Endodermal cell (in vitro differentiated cells): ENCODE data around the gene SFRP2. TPM values are rescaled to one million over a fixed set of nuclear protein-coding genes. Genes with fewer than 3 reads are reported as not detected.

Experiments
- DNase-seq: peaks from one replicate; pipeline ENCODE4 v3.0.0-alpha.2; 2017
- H3K27ac ChIP-seq: 2 replicates; pipeline ENCODE4 v1.5.1; 2013; ENCODE audit warnings: mild to moderate bottlenecking, low read depth, low read length, moderate library complexity
- H3K27me3 ChIP-seq: 2 replicates; pipeline ENCODE4 v1.6.1; 2013; ENCODE audit warnings: mild to moderate bottlenecking, low read length, moderate library complexity; ENCODE audit not compliant: insufficient read depth, control insufficient read depth, poor library complexity, severe bottlenecking
- H3K36me3 ChIP-seq: 2 replicates; pipeline ENCODE4 v1.7.0; 2013; ENCODE audit warnings: mild to moderate bottlenecking, low read length, moderate library complexity; ENCODE audit not compliant: control insufficient read depth, insufficient read depth
- H3K4me1 ChIP-seq: one replicate; pipeline ENCODE4 v1.7.0; 2013; ENCODE audit warnings: low read length; ENCODE audit not compliant: control insufficient read depth, insufficient read depth
- H3K4me3 ChIP-seq: 2 replicates; pipeline ENCODE4 v1.5.1; 2013; ENCODE audit warnings: mild to moderate bottlenecking, low read length, moderate library complexity
- H3K9ac ChIP-seq: 2 replicates; pipeline ENCODE4 v1.6.1; 2013; ENCODE audit warnings: mild to moderate bottlenecking, low read length, moderate library complexity; ENCODE audit not compliant: poor library complexity, severe bottlenecking; ENCODE audit errors: extremely low read depth
- H3K9me3 ChIP-seq: 2 replicates; pipeline ENCODE4 v1.6.1; 2013; ENCODE audit warnings: mild to moderate bottlenecking, low read length, moderate library complexity; ENCODE audit not compliant: control insufficient read depth
- H3K27ac Mint-ChIP-seq: 2 replicates; pipeline ENCODE4 v1.8.0; 2020; ENCODE audit warnings: mixed read lengths
- H3K27me3 Mint-ChIP-seq: 2 replicates; pipeline ENCODE4 v1.8.0; 2021; ENCODE audit warnings: mild to moderate bottlenecking, mixed read lengths; ENCODE audit not compliant: insufficient read depth
- H3K36me3 Mint-ChIP-seq: 2 replicates; pipeline ENCODE4 v1.8.0; 2020; ENCODE audit warnings: low read depth, mixed read lengths
- H3K4me1 Mint-ChIP-seq: 2 replicates; pipeline ENCODE4 v1.8.0; 2020; ENCODE audit warnings: mixed read lengths
- H3K4me3 Mint-ChIP-seq: 2 replicates; pipeline ENCODE4 v1.8.0; 2020; ENCODE audit warnings: mild to moderate bottlenecking, moderate library complexity, mixed read lengths
- H3K9me3 Mint-ChIP-seq: 2 replicates; pipeline ENCODE4 v1.8.0; 2020; ENCODE audit warnings: mild to moderate bottlenecking, mixed read lengths
- WGBS, 2 experiments: methylation state at CpG; one replicate each; pipeline versions ENCODE4 v1.1.5 to v1.1.7; 2013; ENCODE audit warnings: missing lambda C conversion rate in 2 of 2, mixed read lengths in 1 of 2; ENCODE audit not compliant: insufficient coverage in 1 of 2, insufficient read length in 1 of 2; 5-methylcytosine and 5-hydroxymethylcytosine counted together
- total RNA-seq, 2 donors: library from RNA; stranded (reverse); fragmentation: NEBNext Ultra II Directional in 1 of 2; extraction: Animal tissue kit (Norgen Biotek cat#: 25700) in 1 of 2; gene quantifications; 2 replicates in 1 of 2; 3 replicates in 1 of 2; pipeline ENCODE4 v1.2.1, GENCODE V29; 2021
- TF ChIP-seq, protein P1 (sequence below): fragments of 200-600 bp; sonication (generic); conservative IDR thresholded peaks from 2 replicates; pipeline ENCODE4 v1.5.0; 2021; ENCODE audit warnings: antibody characterized with exemption, mild to moderate bottlenecking

SFRP2 gene
- total RNA-seq, 2 donors from 2014 or later = 5.3 to 69.1 TPM

- H3K4me1 Mint-ChIP-seq = peaks cover 21% of the 10 kb centered on the region
- no peaks in the 10 kb centered on the region for H3K27me3 Mint-ChIP-seq
- Histone ChIP-seq H3K9ac (no peak overlapping the region), H3K36me3 (no peaks in the 10 kb centered on the region), H3K27ac (no peak overlapping the region), H3K4me1 (peaks cover 6% of the 10 kb centered on the region), H3K9me3 (peaks cover 9% of the 10 kb centered on the region), H3K4me3 (no peak overlapping the region), H3K27me3 (no peaks in the 10 kb centered on the region)
- H3K36me3 Mint-ChIP-seq = no peaks in the 10 kb centered on the region
- 93 to 95% methylated on average over 2 to 3 of the region's 3 CpGs for whole genome bisulfite sequencing, 2 experiments
- no peak overlapping the region for H3K27ac Mint-ChIP-seq
- no peaks in the 10 kb centered on the region for H3K9me3 Mint-ChIP-seq
- DNase-seq = no peak
- TF ChIP-seq, protein P1, sequence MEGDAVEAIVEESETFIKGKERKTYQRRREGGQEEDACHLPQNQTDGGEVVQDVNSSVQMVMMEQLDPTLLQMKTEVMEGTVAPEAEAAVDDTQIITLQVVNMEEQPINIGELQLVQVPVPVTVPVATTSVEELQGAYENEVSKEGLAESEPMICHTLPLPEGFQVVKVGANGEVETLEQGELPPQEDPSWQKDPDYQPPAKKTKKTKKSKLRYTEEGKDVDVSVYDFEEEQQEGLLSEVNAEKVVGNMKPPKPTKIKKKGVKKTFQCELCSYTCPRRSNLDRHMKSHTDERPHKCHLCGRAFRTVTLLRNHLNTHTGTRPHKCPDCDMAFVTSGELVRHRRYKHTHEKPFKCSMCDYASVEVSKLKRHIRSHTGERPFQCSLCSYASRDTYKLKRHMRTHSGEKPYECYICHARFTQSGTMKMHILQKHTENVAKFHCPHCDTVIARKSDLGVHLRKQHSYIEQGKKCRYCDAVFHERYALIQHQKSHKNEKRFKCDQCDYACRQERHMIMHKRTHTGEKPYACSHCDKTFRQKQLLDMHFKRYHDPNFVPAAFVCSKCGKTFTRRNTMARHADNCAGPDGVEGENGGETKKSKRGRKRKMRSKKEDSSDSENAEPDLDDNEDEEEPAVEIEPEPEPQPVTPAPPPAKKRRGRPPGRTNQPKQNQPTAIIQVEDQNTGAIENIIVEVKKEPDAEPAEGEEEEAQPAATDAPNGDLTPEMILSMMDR = no peak
- no peak overlapping the region for H3K4me3 Mint-ChIP-seq
Measured at GRCh38 chr4:153832720-153833287, 43.9 kb upstream of the SFRP2 start.

- no peak overlapping the region for H3K27ac Mint-ChIP-seq
- no peak overlapping the region for H3K4me3 Mint-ChIP-seq
- H3K9me3 Mint-ChIP-seq = no peaks in the 10 kb centered on the region
- H3K4me1 Mint-ChIP-seq = peaks cover 21% of the 10 kb centered on the region
- H3K36me3 Mint-ChIP-seq = no peaks in the 10 kb centered on the region
- peaks cover 6% of the 10 kb centered on the region for H3K4me1 ChIP-seq
- H3K27ac ChIP-seq = no peak overlapping the region
- TF ChIP-seq, protein P1 = no peak
- H3K27me3 ChIP-seq = no peaks in the 10 kb centered on the region
- DNase-seq = no peak
- H3K9ac ChIP-seq = no peak overlapping the region
- peaks cover 9% of the 10 kb centered on the region for H3K9me3 ChIP-seq
- 86 to 100% methylated on average over 1 to 4 of the region's 4 CpGs for WGBS, 2 experiments
- H3K27me3 Mint-ChIP-seq = no peaks in the 10 kb centered on the region
- no peaks in the 10 kb centered on the region for H3K36me3 ChIP-seq
- H3K4me3 ChIP-seq = no peak overlapping the region
Measured at GRCh38 chr4:153832054-153832453, 43.2 kb upstream of the SFRP2 start.

- H3K27ac Mint-ChIP-seq = no peak overlapping the region
- Histone ChIP-seq H3K4me1 (peaks cover 6% of the 10 kb centered on the region), H3K36me3 (no peaks in the 10 kb centered on the region), H3K9me3 (peaks cover 9% of the 10 kb centered on the region), H3K9ac (no peak overlapping the region), H3K4me3 (no peak overlapping the region), H3K27me3 (no peaks in the 10 kb centered on the region), H3K27ac (no peak overlapping the region)
- H3K4me3 Mint-ChIP-seq = no peak overlapping the region
- H3K27me3 Mint-ChIP-seq = no peaks in the 10 kb centered on the region
- no peak for DNase-seq
- H3K36me3 Mint-ChIP-seq = no peaks in the 10 kb centered on the region
- WGBS, 2 experiments = 92% methylated on average over 1 of the region's 1 CpG; no CpG with 5 or more reads in 1 of the 2 experiments
- H3K4me1 Mint-ChIP-seq = peaks cover 22% of the 10 kb centered on the region
- no peaks in the 10 kb centered on the region for H3K9me3 Mint-ChIP-seq
- TF ChIP-seq, protein P1 = no peak
Measured at GRCh38 chr4:153831245-153831644, 42.4 kb upstream of the SFRP2 start.
